HepG2 (cell line): ENCODE measurements around the gene C6orf132. TPM values are rescaled to one million over a fixed set of nuclear protein-coding genes. Genes with fewer than 3 reads are reported as not detected.
A peak's percentile ranks its signal among the peaks of the same experiment; 100 is the strongest.

Experiments
- ARID2 ChIP-seq: sonication (generic); formaldehyde crosslinking; IDR thresholded peaks from 2 replicates; pipeline ENCODE4 v1.8.1; 2022; ENCODE audit warnings: mild to moderate bottlenecking, missing genetic modification reagents, borderline replicate concordance
- EP300 ChIP-seq, 3 experiments: sonication (generic) in 1 of 3; formaldehyde crosslinking in 1 of 3; IDR thresholded peaks; 2 replicates each; pipeline versions ENCODE4 v1.5.1 to v1.6.1; 2011 to 2020; ENCODE audit warnings: low read depth in 2 of 3, low read length in 2 of 3, borderline replicate concordance in 1 of 3, improper control_type of control experiment in 1 of 3, mild to moderate bottlenecking in 1 of 3, missing genetic modification reagents in 1 of 3, moderate library complexity in 1 of 3
- FOXA3 ChIP-seq: IDR thresholded peaks from 2 replicates; pipeline ENCODE4 v1.6.1; 2016; ENCODE audit warnings: missing genetic modification reagents, missing compliant biosample characterization
- HCFC1 ChIP-seq: fragments of 150-350 bp; IDR thresholded peaks from 2 replicates; pipeline ENCODE4 v1.6.1; 2014; ENCODE audit warnings: low read depth, low read length
- HES4 ChIP-seq: sonication (generic); formaldehyde crosslinking; IDR thresholded peaks from 2 replicates; pipeline ENCODE4 v1.9.0; 2021; ENCODE audit warnings: mild to moderate bottlenecking, missing genetic modification reagents, borderline replicate concordance
- JUNB ChIP-seq: sonication (generic); formaldehyde crosslinking; IDR thresholded peaks from 2 replicates; pipeline ENCODE4 v1.8.0; 2022; ENCODE audit warnings: missing genetic modification reagents, mild to moderate bottlenecking, borderline replicate concordance
- NRL ChIP-seq: sonication (generic); formaldehyde crosslinking; IDR thresholded peaks from 2 replicates; pipeline ENCODE4 v1.5.0; 2020; ENCODE audit warnings: missing genetic modification reagents, mild to moderate bottlenecking, moderate library complexity, borderline replicate concordance
- PHF21A ChIP-seq: sonication (generic); formaldehyde crosslinking; IDR thresholded peaks from 2 replicates; pipeline ENCODE4 v1.5.0; 2020; ENCODE audit warnings: mild to moderate bottlenecking, missing genetic modification reagents
- POLR2AphosphoS5 ChIP-seq: IDR thresholded peaks from 2 replicates; pipeline ENCODE4 v1.6.1; 2012; ENCODE audit warnings: low read depth, low read length
- SNAPC2 ChIP-seq: sonication (generic); formaldehyde crosslinking; IDR thresholded peaks from 2 replicates; pipeline ENCODE4 v1.8.1; 2022; ENCODE audit warnings: mild to moderate bottlenecking, missing genetic modification reagents
- THAP11 ChIP-seq: IDR thresholded peaks from 2 replicates; pipeline ENCODE4 v1.6.1; 2016; ENCODE audit warnings: missing biosample characterization, missing genetic modification reagents
- YEATS4 ChIP-seq: sonication (generic); formaldehyde crosslinking; IDR thresholded peaks from 2 replicates; pipeline ENCODE4 v1.4.0; 2020; ENCODE audit warnings: missing genetic modification reagents, borderline replicate concordance
- ZBED4 ChIP-seq: sonication (generic); formaldehyde crosslinking; IDR thresholded peaks from 2 replicates; pipeline ENCODE4 v1.4.0; 2020; ENCODE audit warnings: missing genetic modification reagents, borderline replicate concordance
- ZMYM2 ChIP-seq: sonication (generic); formaldehyde crosslinking; IDR thresholded peaks from 2 replicates; pipeline ENCODE4 v1.8.0; 2022; ENCODE audit warnings: mild to moderate bottlenecking, missing genetic modification reagents
- ZNF598 ChIP-seq: sonication (generic); formaldehyde crosslinking; IDR thresholded peaks from 2 replicates; pipeline ENCODE4 v1.5.1; 2020; ENCODE audit warnings: mild to moderate bottlenecking, missing genetic modification reagents, borderline replicate concordance
- ZNF777 ChIP-seq: sonication (generic); formaldehyde crosslinking; IDR thresholded peaks from 2 replicates; pipeline ENCODE4 v1.4.0; 2020; ENCODE audit warnings: missing genetic modification reagents
- polyA plus RNA-seq, 8 experiments: library from polyadenylated mRNA; depleted of rRNA in 3 of 8; stranded (reverse) in 7 of 8; unstranded in 1 of 8; fragments of >200 nt; fragmentation: Illumina TruSeq in 4 of 8; extraction: Trizol in 4 of 8; gene quantifications; 2 replicates each; pipeline versions ENCODE4 v1.2.1 to v1.2.3, GENCODE V29; 2011 to 2016; ENCODE audit warnings: low read depth in 4 of 8, missing spikeins in 1 of 8, mixed read lengths in 1 of 8; ENCODE audit not compliant: insufficient read depth in 1 of 8
- total RNA-seq, 5 experiments: library from RNA; depleted of rRNA; stranded (reverse); fragments of >200 nt; fragmentation: Illumina TruSeq; extraction: Trizol; gene quantifications; 2 replicates each; pipeline ENCODE4 v1.2.3, GENCODE V29; 2016; ENCODE audit warnings: low read depth in 1 of 5
- TF ChIP-seq, protein P1 (sequence below): sonication (generic); formaldehyde crosslinking; IDR thresholded peaks from 2 replicates; pipeline ENCODE4 v1.5.0; 2020; ENCODE audit warnings: missing genetic modification reagents
- TF ChIP-seq, protein P2 (sequence below): sonication (generic); formaldehyde crosslinking; IDR thresholded peaks from 2 replicates; pipeline ENCODE4 v1.5.1; 2020; ENCODE audit warnings: mild to moderate bottlenecking, missing genetic modification reagents, moderate library complexity

C6orf132 gene
- total and polyA plus RNA-seq, 2 of the 13 experiments (the other 11 are each of a cell fraction or from before 2014, with no cell fraction given), result 0.78 to 3.0 TPM

GRCh38 chr6:42118162-42119001, 24.0 kb downstream of the C6orf132 start (continued):
- TF ChIP-seq ZBED4 (CRISPR knock-in tag) (peak; percentile 93), EP300 (IDR thresholded peaks at IDR 0.05; ENCODE audit: low read depth in 2 of 2, low read length in 2 of 2) (peak in 1 of 2 experiments; percentile 37; a peak in 1 of 4 replicates), EP300 (CRISPR knock-in tag; IDR thresholded peaks at IDR 0.05; ENCODE audit: borderline replicate concordance) (no peak), ZNF598 (no peak; the same call in 1 of the 2 replicates), JUNB (CRISPR knock-in tag) (no peak), ARID2 (no peak), HES4 (CRISPR knock-in tag) (no peak), POLR2AphosphoS5 (no peak), SNAPC2 (no peak), HCFC1 (no peak), ZMYM2 (CRISPR knock-in tag) (no peak), PHF21A (peak; percentile 83), ZNF777 (CRISPR knock-in tag) (no peak), NRL (CRISPR knock-in tag) (peak; percentile 79; the same call in 1 of the 2 replicates), FOXA3 (CRISPR knock-in tag) (0 out of 2 replicates have a peak, but pooled peaks have one; percentile 6), YEATS4 (peak; percentile 52; the same call in 1 of the 2 replicates), THAP11 (CRISPR knock-in tag) (no peak; the same call in 1 of the 2 replicates)
- TF ChIP-seq, protein P1, sequence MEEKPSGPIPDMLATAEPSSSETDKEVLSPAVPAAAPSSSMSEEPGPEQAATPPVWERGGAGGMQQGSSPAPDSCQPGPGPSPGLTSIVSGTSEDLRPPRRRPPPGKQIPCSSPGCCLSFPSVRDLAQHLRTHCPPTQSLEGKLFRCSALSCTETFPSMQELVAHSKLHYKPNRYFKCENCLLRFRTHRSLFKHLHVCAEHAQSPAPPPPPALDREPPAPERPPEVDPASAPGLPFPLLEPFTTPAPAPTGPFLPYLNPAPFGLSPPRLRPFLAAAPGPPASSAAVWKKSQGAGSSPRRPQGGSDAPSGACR (CRISPR knock-in tag), result no peak
- TF ChIP-seq, protein P2, sequence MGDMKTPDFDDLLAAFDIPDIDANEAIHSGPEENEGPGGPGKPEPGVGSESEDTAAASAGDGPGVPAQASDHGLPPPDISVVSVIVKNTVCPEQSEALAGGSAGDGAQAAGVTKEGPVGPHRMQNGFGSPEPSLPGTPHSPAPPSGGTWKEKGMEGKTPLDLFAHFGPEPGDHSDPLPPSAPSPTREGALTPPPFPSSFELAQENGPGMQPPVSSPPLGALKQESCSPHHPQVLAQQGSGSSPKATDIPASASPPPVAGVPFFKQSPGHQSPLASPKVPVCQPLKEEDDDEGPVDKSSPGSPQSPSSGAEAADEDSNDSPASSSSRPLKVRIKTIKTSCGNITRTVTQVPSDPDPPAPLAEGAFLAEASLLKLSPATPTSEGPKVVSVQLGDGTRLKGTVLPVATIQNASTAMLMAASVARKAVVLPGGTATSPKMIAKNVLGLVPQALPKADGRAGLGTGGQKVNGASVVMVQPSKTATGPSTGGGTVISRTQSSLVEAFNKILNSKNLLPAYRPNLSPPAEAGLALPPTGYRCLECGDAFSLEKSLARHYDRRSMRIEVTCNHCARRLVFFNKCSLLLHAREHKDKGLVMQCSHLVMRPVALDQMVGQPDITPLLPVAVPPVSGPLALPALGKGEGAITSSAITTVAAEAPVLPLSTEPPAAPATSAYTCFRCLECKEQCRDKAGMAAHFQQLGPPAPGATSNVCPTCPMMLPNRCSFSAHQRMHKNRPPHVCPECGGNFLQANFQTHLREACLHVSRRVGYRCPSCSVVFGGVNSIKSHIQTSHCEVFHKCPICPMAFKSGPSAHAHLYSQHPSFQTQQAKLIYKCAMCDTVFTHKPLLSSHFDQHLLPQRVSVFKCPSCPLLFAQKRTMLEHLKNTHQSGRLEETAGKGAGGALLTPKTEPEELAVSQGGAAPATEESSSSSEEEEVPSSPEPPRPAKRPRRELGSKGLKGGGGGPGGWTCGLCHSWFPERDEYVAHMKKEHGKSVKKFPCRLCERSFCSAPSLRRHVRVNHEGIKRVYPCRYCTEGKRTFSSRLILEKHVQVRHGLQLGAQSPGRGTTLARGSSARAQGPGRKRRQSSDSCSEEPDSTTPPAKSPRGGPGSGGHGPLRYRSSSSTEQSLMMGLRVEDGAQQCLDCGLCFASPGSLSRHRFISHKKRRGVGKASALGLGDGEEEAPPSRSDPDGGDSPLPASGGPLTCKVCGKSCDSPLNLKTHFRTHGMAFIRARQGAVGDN, result peak; percentile 86
